Activated CD4-positive, alpha-beta T cell treated with anti-CD3 and anti-CD28 coated beads, Interleukin-2, amount 50 U/mL, for 24 hours (primary cell): ENCODE measurements around the gene TMEM135.
"Not testable (repeated sequence)": the region's sequence is repeated elsewhere in the genome, so short reads cannot be mapped to it uniquely, and the experiment has no call there.

Experiments used
- DNase-seq, 2 donors: peaks; one replicate each; pipeline ENCODE4 v3.0.0-alpha.2; 2020; ENCODE audit warnings: low read depth in 1 of 2, low spot score in 1 of 2

TMEM135 gene

DNA sequence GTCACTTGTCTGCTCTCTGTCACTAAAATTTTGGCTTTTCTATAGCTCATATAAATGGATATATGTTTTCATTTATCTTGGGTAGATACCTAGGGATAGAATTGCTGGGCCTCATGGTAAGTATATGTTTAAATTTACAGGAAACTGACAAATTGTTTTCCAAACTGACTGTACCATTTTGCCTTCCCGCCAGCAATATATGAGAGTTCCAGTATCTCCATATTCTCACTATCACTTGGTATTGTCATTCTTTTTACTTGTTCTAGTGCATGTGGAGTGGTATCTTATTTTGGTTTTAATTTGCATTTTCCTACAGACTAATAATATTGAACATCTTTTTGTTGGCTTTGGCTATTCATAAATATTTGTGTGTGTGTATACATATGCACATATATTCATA lies 101.7 kb downstream of the TMEM135 start:
- no peak for DNase-seq

DNA sequence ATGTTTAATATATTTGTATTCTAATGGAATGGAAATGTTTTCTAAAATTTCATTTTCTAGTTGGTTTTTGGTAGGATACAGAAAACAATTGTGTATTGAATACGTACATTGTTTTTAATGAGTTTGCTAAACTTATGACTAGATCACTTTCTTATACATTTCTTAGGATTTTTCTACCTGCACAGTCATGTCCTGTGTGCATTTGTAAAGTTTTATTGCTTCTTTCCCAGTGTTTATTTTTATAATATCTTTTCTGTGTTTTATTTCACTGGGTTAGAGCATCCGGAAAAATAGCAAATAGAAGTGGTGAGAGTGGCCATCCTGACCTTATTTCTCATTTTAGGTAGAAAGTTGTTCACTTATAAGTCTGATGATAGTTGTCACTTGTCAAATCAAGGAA lies 103.6 kb downstream of the TMEM135 start:
- DNase-seq = no peak

DNA sequence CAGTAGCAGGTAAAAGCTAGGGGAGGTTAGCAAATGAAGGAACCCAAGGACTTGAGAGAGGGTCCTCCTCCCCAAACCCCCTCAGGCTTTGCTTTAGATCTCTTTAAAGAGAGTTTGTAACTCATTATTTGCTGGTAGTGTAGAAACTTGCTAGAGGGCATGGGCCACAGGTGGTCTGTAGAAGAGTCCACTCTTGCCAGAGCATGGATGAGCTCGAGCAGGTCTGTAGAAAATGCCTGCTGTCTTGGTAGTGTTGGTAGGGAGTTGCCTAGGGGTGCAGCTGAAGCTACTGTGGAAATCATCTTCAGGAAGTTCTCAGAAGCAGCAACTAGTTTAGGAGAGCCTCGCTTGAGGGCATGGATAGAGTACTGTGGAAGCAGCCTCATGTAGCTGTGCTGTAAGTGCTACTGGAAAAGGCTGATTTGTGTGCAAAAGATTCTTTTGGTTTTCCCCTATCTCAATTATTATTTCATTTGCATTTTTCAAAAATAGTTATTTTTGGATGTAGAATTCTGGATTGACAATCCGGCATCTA lies 104.3 kb downstream of the TMEM135 start:
- no peak for DNase-seq

DNA sequence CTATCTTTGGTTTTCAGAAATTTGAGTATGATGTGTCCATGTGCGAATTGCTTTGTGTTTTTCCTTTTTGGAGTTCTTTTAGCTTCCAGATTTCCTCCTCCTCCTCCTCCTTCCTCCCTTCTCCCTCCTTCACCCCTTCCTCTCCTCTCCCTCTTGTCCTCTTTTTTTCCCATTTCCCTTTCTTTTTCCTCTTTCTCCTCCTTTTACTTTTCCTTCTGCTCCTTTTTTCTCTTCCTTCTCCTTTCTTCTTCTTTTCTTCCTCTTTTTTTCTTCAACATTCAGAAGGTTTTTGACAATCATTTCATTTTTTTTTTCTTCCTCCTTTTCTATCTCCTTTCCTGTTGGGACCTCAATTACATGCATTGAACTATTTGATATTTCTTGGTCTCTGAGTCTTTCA lies 104.9 kb downstream of the TMEM135 start:
- DNase-seq = no peak

DNA sequence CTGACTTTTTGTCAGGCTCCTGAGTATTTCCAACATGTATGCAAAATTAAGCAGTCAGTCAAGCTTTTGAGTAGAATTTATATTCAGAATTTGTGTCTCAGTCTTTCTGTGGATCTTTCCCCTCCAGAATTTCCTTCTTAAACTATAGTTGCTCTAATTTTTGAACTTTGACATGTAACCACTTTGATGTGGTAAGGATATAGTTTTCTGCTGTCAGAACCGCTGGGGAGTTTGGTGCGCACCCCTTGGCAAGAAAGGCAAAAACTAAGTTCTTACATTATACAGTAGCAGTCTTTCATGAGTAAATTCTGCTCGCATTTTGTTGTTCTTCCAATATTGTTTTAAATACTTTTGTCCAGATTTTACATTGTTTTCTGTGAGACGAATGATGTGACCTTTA lies 105.9 kb downstream of the TMEM135 start:
- DNase-seq = no peak

DNA sequence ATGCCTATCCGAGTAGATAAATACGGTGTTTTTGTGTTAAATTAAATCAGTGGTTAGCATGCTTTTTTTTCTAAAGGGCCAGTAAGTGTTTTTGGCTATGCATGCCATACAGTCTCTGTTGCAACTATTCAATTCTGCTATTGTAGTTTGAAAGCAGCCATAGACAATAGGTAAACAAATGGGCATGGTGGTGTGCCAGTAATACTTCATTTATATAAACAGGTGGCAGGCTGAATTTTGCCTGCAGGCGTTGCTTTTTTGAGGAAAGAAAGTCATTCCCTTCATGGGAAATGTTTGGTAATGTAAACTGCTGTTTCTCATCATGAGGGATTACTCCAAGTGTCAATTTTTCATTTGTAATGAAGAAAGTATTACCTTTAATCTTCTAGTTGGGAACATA lies 106.5 kb downstream of the TMEM135 start:
- DNase-seq = no peak

DNA sequence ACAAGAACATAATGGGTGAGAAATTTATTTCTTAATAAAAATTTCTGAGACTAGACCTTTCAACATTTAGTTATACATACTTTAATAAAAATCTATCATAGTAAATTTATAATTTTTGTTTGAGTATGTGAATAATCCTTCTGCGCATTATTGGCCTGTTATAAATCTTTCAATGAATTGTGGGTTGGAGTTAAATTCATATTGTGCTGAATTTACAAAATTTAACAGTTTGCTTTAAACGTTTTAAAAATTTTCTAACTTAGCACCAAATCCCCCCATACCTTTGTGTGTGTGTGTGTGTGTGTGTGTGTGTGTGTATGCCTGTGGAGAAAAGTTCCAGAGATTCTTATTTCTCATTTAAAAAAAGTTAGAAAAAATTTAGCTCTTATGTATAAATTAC lies 111.0 kb downstream of the TMEM135 start:
- DNase-seq = no peak

DNA sequence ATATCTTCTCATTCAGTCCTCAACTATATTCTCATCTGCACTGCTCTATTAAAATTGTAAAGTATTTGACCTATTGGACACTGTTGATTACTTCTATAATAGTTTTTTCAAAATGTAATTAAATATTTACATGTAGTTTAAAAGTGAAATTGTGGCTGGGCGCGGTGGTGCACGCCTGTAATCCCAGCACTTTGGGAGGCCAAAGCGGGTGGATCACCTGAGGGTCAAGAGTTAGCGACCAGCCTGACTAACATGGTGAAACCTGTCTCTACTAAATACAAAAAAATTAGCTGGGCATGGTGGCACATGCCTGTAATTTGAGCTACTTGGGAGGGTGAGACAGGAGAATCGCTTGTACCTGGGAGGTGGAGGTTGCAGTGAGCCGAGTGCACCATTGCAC lies 112.0 kb downstream of the TMEM135 start:
- DNase-seq = not testable (repeated sequence)

DNA sequence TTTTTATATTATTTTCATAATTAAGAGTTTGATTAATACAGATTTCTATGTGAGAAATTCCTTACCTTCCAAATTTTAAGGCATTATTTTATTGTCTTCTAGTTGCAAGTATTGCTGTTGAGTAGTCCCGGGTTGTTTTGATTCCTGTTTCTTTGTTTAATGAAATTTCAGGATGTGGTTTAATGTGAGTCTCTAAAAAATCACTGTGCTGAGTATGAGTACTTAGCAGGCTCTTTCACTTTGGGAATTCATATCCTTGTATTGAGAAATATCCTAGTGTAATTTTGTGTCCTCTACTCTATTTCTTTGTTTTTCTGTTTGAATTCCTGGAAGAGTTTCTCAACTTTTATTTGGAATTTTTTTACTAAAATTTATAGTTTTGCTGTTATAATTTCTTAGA lies 113.2 kb downstream of the TMEM135 start:
- DNase-seq = no peak

DNA sequence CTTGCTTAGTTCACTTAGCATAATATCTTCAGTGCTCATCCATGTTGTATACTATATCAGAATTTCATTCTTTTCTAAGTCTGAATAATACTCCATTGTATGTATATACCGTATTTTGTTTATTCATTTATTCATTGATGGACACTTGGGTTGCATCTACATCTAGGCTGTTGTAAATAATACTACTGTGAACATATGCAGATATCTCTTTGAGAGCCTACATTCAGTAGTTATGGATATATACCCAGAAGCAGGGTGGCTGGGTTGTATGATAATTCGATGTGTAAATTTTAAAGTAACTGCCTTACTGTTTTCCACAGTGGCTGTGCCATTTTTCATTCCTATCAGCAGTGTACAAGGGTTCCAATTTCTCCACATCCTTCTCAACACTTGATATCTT lies 116.5 kb downstream of the TMEM135 start:
- no peak for DNase-seq

DNA sequence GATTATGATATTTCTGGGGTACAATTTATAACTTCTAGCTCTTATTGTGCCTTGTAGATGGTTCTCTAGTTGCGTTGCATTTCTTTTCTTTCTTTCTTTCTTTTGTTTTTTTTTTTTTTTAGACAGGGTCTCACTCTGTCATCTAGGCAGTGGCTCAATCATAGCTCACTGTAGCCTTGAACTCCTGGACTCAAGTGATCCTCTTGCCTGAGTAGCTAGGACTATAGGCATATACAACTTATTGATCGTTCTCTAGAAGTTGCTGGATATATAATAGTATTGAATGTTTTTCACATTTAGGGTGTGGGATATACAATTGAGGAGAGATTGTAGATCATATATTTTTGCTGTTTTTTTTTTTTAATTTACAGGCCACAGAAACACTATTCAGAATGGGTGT lies 119.2 kb downstream of the TMEM135 start:
- DNase-seq = no peak

DNA sequence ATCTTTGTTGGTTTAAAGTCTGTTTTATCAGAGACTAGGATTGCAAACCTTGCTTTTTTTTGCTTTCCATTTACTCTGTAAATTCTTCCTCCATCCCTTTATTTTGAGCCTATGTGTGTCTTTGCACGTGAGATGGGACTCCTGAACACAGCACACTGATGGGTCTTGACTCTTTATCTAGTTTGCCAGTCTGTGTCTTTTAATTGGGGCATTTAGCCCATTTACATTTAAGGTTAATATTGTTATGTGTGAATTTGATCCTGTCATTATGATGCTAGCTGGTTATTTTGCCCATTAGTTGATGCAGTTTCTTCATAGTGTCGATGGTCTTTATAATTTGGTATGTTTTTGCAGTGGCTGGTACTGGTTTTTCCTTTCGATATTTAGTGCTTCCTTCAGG lies 131.3 kb downstream of the TMEM135 start:
- not testable (repeated sequence) for DNase-seq

DNA sequence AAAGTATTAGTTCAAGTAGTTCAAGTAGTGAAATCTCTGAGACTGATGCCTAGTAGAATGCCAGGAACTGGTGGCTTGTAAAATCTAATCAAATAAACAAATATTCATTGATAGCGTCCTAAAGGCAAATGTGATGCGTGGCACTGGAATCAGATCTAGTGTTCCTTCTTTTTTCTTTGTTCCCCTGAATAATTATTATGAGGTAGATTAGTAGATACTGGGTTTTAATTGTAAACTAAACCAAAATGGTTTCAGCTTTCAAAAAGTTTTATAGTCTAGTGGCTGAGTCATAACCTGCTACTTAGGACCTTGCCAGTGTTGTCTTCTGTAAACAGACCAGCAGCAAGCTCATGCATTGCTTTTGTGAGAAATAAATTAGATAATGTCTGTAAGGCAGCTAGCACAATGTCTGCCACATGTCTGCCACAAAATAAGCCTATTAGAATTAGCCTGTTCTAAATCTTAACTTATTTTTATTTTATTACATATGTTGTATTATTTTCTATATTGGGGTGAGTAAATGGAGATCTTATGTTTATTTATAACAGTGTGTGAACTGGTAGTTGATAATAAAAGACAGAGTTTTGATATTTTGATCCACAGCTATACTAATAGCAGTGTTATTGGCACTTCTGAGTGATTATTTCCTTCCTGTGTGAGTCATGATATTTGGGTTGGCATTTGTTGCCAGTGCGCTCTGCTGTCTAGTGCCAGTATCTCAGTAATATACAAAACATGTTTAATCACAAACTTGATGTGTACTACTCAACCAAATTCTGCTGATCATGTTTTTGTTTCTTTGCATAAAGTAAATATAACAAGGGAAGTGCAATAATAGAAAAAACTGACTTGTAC lies 135.7 kb downstream of the TMEM135 start:
- no peak for DNase-seq

DNA sequence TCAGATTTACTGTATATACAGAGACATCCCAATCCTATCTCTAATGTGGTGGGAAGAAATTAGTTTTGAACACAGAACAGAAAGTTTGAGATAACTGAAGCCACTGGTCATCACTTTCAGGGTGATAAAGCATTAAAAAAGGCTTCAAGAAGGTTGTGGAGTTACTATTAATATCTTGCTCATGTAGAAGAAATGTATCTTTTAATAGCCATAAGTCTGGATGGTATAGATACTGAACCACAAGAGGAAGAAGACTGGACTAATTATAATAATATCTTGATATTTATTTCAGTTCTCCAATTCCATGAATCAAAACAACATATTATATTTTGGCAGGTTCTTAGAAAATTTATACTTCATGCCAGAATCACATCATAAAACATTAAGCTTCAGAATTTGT lies 137.1 kb downstream of the TMEM135 start:
- no peak for DNase-seq

DNA sequence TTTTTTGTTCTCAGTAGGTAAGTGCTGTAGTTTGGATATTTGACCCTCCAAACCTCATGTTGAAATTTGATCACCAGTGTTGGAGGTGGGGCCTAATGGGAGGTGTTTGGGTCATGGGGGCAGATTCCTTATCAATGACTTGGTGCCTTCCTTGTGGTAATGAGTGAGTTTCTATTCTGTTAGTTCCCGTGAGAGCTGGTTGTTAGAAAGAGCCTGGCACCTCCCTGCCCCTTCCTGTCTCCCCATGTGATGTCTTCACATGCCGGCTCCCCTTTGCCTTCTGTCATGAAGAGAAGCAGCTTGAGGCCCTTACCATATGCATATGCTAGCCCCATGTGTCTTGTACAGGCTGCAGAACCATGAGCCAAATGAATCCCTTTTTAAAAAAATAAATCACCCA lies 138.3 kb downstream of the TMEM135 start:
- DNase-seq = no peak

DNA sequence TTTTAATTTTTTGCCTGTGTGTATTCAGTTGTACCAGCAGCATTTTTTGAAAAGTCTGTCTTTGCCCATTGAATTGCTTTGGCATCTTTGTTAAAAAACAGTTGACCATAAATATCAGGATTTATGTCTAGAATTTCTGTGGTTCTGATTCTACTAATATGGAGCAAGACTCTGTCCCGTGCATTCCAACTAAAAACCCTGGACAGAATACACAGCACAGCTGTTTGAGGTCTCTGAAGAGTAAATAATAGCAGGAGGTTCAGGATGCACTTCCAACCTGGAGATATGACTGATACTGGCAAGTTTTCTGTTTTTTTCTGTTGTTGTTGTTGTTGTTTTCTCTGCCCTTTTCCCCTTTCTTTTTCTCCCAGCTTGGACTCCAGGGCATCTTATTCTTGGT lies 141.9 kb downstream of the TMEM135 start:
- no peak for DNase-seq

DNA sequence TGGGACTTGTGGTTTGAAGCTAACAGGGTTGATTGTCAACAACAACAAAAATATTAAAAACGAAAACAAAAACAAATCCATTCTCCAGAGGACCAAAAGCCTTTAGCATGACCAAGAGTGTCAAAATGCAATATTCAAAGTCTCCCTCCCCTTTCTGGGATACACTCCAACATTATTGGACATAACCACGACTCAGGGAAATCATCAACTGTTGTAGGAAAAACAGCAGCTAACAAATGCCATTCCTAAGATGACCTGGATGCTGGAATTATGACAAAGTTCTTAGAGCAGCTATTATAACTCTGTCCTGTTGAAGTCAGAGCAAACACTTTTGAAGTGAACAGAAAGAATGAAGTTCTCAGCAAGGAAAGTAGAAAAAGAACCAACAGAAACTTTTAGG lies 143.0 kb downstream of the TMEM135 start:
- no peak for DNase-seq

DNA sequence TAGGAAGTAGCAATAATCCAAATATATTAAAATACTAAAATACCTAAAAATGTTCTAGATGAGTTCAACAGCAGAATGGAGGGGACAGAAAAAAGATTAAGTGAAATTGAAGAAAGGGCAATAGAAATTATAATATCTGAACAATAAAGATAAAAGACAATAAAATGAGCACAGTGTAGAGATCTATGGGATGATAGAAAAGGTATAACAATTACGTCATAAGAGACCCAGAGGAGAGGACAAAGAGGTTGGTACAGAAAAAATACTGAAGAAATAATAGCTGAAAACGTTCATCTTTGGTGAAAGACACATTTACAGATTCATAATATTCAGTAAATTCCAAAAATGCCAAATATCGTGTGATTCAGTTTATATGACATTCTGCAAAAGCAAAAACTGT lies 143.4 kb downstream of the TMEM135 start:
- no peak for DNase-seq

DNA sequence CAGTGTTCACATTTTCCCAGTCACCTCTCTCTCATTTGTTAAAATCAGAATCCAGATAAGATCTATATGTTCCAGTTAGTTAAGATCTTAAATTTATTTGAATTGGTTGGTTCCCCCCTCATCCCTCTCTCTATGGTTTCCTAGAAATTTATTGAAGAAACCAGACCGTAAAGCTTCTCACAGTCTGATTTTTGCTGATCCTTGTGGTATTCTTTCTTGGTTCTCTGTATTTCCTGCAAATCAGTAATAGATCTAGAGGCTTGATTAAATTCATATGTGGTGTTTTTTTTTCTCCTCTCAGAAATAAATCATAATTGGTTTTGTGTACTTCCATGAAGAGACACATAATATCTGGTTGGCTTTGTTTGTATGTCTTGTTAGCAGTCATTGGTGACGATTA lies 147.5 kb downstream of the TMEM135 start:
- DNase-seq = no peak

DNA sequence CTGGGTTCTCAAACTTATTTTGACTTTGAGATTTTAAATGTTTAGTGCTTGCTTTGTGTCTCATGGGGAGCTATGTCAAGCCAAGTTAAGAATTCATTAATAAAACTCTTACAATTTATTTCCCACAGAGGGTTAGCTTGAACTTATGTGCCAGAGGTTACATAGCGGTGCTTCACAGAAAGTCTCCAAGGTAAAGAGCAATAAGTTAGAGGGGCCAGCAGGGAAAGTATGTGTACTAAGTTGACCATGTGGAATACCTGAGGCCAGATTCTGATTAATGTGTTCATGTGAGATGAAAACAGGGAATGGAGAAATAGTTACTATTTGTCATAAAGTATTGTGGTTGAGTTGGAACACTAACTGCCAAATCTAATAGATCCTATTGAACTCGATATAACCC lies 149.3 kb downstream of the TMEM135 start:
- no peak for DNase-seq

DNA sequence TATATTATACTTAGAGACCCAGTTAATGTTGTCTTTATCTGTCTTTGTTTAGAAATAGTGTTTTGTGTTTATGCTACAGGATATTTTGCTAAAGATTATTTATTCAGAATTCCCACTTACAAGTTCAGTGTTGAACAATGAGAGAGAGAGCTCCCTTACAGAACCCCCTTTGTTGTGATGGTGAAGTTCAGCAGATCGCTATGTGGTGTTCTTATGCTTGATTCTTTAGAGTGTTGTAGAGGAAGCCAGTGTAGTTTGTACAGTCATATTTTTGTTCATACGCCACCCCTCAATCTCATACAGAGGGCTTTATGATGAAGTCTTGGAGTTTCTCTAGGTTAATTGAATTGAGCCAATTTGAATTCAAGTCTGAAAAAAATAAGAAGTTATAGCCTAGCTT lies 150.2 kb downstream of the TMEM135 start:
- DNase-seq = no peak

DNA sequence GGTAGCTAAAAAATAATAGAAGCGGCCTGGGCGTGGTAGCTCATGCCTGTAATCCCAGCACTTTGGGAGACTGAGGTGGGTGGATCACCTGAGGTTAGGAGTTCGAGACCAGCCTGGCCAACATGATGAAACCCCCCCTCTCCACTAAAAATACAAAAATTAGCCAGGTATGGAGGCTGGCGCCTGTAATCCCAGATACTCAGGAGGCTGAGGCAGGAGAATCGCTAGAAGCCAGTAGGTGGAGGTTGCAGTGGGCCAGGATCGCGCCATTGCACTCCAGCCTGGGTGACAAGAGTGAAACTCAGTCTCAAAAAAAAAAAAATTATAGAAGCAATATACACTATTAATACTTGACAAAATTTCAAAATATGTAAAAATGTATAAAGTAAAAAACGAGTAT lies 150.7 kb downstream of the TMEM135 start:
- not testable (repeated sequence) for DNase-seq

DNA sequence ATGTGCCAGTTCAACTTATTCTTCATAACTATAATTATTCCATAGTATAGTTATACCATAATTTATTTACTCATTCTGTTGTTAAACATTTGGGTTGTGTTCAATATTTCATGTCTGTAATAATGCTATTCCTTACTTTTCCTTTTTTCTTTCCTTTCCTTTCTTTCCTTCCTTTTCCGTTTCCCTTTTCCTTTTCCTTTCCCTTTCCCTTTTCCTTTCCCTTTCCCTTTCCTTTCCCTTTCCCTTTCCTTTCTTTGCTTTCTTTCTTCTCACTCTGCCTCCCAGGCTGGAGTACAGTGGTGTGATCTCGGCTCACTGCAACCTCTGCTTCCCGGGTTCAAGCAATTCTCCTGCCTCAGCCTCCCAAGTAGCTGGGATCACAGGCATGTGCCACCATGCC lies 151.2 kb downstream of the TMEM135 start:
- DNase-seq = not testable (repeated sequence)
